GM18505 (cell line): Measurements from ENCODE around the gene TSPAN15.
"Not testable (repeated sequence)": the region's sequence is repeated elsewhere in the genome, so short reads cannot be mapped to it uniquely, and the experiment has no call there.

Experiments used
- ATAC-seq: cut with Tn5 transposase; IDR thresholded peaks from one replicate; pipeline ENCODE4 v1.9.1; 2021; ENCODE audit not compliant: unreplicated experiment
- POLR2A ChIP-seq: IDR thresholded peaks from 4 replicates; pipeline ENCODE4 v1.6.1; 2011; ENCODE audit warnings: borderline replicate concordance; ENCODE audit not compliant: insufficient read depth, insufficient read length; ENCODE audit errors: extremely low read depth

TSPAN15 gene

GRCh38 chr10:69443354-69443753 lies 7.9 kb upstream of the TSPAN15 start:
- no peak for TF ChIP-seq POLR2A
- no peak for ATAC-seq

- no peak for ATAC-seq
- no peak for TF ChIP-seq POLR2A
Observed at GRCh38 chr10:69445041-69445440, 6.2 kb upstream of the TSPAN15 start.

GRCh38 chr10:69446229-69446628 lies 5.0 kb upstream of the TSPAN15 start:
- no peak for ATAC-seq
- TF ChIP-seq POLR2A, result no peak

GRCh38 chr10:69446650-69447151 lies 4.6 kb upstream of the TSPAN15 start:
- no peak for ATAC-seq
- TF ChIP-seq POLR2A, result no peak

GRCh38 chr10:69449841-69450240 lies 1.4 kb upstream of the TSPAN15 start:
- no peak for ATAC-seq

GRCh38 chr10:69450395-69450794 lies 870 bp upstream of the TSPAN15 start:
- not testable (repeated sequence) for ATAC-seq

More at GRCh38 chr10:69449841-69450240, 1.4 kb upstream of the TSPAN15 start:
- no peak for TF ChIP-seq POLR2A

- ATAC-seq, result no peak
- TF ChIP-seq POLR2A, result no peak
Observed at GRCh38 chr10:69451784-69452251, 553 bp downstream of the TSPAN15 start.

GRCh38 chr10:69452676-69453415 lies 1.6 kb downstream of the TSPAN15 start:
- no peak for ATAC-seq

GRCh38 chr10:69453795-69454194 lies 2.5 kb downstream of the TSPAN15 start:
- ATAC-seq, result no peak
- TF ChIP-seq POLR2A, result no peak

More at GRCh38 chr10:69452676-69453415, 1.6 kb downstream of the TSPAN15 start:
- no peak for TF ChIP-seq POLR2A

- no peak for TF ChIP-seq POLR2A
- no peak for ATAC-seq
Observed at GRCh38 chr10:69455006-69455763, 3.9 kb downstream of the TSPAN15 start.

- no peak for ATAC-seq
- no peak for TF ChIP-seq POLR2A
Observed at GRCh38 chr10:69456880-69457693, 5.8 kb downstream of the TSPAN15 start.

- TF ChIP-seq POLR2A, result no peak
- ATAC-seq, result no peak
Observed at GRCh38 chr10:69457771-69458237, 6.5 kb downstream of the TSPAN15 start.

GRCh38 chr10:69458430-69459100 lies 7.3 kb downstream of the TSPAN15 start:
- ATAC-seq, result no peak
- no peak for TF ChIP-seq POLR2A

GRCh38 chr10:69459101-69459790 lies 8.0 kb downstream of the TSPAN15 start:
- ATAC-seq, result no peak
- TF ChIP-seq POLR2A, result no peak
